NOMO-1 treated with DMSO at 0.1 percent for 48 hours (cell line): ENCODE measurements around the gene KATNB1.
"Not testable (repeated sequence)": the region's sequence is repeated elsewhere in the genome, so short reads cannot be mapped to it uniquely, and the experiment has no call there.

Experiments
- DNase-seq: peaks from one replicate; lab custom pipeline; 2025; ENCODE audit not compliant: unreplicated experiment; lab: John Stamatoyannopoulos, UW

KATNB1 gene

GRCh38 chr16:57700781-57701551 is 34.6 kb upstream of the KATNB1 start:
- DNase-seq: no peak

- DNase-seq: no peak
Measured at GRCh38 chr16:57701759-57702371, 33.7 kb upstream of the KATNB1 start.

GRCh38 chr16:57703416-57704010 is 32.1 kb upstream of the KATNB1 start:
- no peak for DNase-seq

GRCh38 chr16:57704011-57704904 is 31.3 kb upstream of the KATNB1 start:
- no peak for DNase-seq

GRCh38 chr16:57704905-57705852 is 30.4 kb upstream of the KATNB1 start:
- DNase-seq: no peak

- DNase-seq: no peak
Measured at GRCh38 chr16:57706717-57707116, 28.9 kb upstream of the KATNB1 start.

- DNase-seq: no peak
Measured at GRCh38 chr16:57707331-57707730, 28.2 kb upstream of the KATNB1 start.

GRCh38 chr16:57708168-57708567 is 27.4 kb upstream of the KATNB1 start:
- no peak for DNase-seq

GRCh38 chr16:57709663-57710062 is 25.9 kb upstream of the KATNB1 start:
- DNase-seq: no peak

- no peak for DNase-seq
Measured at GRCh38 chr16:57711346-57711745, 24.2 kb upstream of the KATNB1 start.

GRCh38 chr16:57711993-57712392 is 23.6 kb upstream of the KATNB1 start:
- no peak for DNase-seq

GRCh38 chr16:57712569-57712968 is 23.0 kb upstream of the KATNB1 start:
- DNase-seq: not testable (repeated sequence)

GRCh38 chr16:57713596-57713995 is 22.0 kb upstream of the KATNB1 start:
- no peak for DNase-seq

- no peak for DNase-seq
Measured at GRCh38 chr16:57714047-57714446, 21.5 kb upstream of the KATNB1 start.

- peak; percentile 42 for DNase-seq
Measured at GRCh38 chr16:57720142-57720575, 15.4 kb upstream of the KATNB1 start.

GRCh38 chr16:57721356-57722209 is 14.0 kb upstream of the KATNB1 start:
- DNase-seq: no peak

GRCh38 chr16:57722210-57722499 is 13.4 kb upstream of the KATNB1 start:
- no peak for DNase-seq

- DNase-seq: no peak
Measured at GRCh38 chr16:57722651-57723050, 12.9 kb upstream of the KATNB1 start.

- DNase-seq: no peak
Measured at GRCh38 chr16:57723170-57723569, 12.4 kb upstream of the KATNB1 start.
